PC-9 (cell line): ENCODE data around the gene ORC4.
"Not testable (repeated sequence)": the region's sequence is repeated elsewhere in the genome, so short reads cannot be mapped to it uniquely, and the experiment has no call there.

Experiments
- EZH2 ChIP-seq: fragments of 200-600 bp; sonication (generic); IDR thresholded peaks from 2 replicates; pipeline ENCODE4 v1.8.0; 2017; ENCODE audit warnings: antibody characterized with exemption, low read depth
- TF ChIP-seq, protein P1 (sequence below): fragments of 200-600 bp; sonication (generic); conservative IDR thresholded peaks from 2 replicates; pipeline ENCODE4 v1.6.1; 2017; ENCODE audit warnings: mixed run types, antibody characterized with exemption, mild to moderate bottlenecking, moderate library complexity

- TF ChIP-seq, protein P1, sequence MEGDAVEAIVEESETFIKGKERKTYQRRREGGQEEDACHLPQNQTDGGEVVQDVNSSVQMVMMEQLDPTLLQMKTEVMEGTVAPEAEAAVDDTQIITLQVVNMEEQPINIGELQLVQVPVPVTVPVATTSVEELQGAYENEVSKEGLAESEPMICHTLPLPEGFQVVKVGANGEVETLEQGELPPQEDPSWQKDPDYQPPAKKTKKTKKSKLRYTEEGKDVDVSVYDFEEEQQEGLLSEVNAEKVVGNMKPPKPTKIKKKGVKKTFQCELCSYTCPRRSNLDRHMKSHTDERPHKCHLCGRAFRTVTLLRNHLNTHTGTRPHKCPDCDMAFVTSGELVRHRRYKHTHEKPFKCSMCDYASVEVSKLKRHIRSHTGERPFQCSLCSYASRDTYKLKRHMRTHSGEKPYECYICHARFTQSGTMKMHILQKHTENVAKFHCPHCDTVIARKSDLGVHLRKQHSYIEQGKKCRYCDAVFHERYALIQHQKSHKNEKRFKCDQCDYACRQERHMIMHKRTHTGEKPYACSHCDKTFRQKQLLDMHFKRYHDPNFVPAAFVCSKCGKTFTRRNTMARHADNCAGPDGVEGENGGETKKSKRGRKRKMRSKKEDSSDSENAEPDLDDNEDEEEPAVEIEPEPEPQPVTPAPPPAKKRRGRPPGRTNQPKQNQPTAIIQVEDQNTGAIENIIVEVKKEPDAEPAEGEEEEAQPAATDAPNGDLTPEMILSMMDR: not testable (repeated sequence)
- not testable (repeated sequence) for TF ChIP-seq EZH2
Measured at GRCh38 chr2:147994965-147995364, 25.6 kb downstream of the ORC4 start.
